GM18507 (cell line): Measurements from ENCODE around the gene C1orf167.

Experiments used
- DNase-seq: peaks from one replicate; pipeline ENCODE4 v3.0.0; 2011; ENCODE audit warnings: low read depth; ENCODE audit not compliant: insufficient read length; ENCODE audit errors: extremely low spot score
- FAIRE-seq: peaks from 2 replicates; lab custom pipeline; 2011; peaks lifted over from hg19 to GRCh38; lab: Jason Lieb, UNC

Gene C1orf167

DNA sequence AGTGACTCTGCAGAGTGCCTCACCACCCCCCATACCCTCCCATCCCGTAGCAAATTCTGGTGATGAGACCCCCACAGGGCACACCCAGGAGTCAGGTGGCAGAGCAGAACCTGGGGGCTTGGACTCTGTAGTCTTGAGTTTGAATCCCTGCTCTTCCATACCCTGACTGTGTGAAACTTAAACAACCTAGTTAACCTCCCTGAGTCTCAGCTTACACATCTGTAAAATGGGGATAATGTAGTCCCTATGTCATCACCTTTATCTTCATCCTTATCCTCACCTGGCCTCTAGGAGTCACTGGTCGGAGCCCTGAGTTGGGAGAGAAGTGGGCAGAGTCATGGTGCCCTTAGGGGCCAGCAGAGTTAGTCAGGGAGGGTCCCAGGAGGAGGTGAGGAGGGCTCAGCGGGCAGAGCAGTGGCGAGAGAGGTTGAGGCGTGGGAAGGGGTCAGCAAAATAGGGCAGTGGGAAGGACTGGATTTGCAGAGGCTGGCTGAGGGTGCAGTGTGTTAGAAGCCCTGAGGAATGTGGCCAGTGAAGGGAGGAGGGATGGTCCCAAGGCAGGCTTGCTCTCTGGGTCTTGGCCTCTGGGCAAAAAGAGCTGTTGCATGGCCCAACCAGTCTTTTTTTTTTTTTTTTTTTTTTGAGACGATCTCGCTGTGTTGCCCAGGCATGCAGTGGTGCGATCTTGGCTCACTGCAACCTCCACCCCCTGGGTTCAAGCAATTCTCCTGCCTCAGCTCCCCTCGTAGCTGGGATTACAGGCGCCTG lies 18.6 kb downstream of the C1orf167 start:
- FAIRE-seq (no peak), DNase-seq (no peak)

DNA sequence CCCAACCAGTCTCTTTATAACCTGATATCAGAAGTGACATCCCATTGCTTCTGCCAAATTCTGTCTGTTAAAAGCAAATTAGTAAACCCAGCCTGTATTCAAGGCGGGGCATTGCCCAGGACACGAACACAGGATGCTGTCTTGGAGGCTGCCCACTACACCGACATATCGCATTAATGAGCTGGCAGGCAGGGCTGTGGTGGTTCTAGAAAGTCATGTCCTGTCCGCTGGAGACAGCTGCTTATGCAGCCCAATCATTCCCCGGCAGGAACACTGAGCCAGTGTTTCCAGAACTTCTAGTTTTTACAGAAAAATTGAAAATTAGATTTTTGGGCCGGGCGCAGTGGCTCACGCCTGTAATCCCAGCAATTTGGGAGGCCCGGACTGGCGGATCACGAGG lies 19.3 kb downstream of the C1orf167 start:
- FAIRE-seq: no peak

DNA sequence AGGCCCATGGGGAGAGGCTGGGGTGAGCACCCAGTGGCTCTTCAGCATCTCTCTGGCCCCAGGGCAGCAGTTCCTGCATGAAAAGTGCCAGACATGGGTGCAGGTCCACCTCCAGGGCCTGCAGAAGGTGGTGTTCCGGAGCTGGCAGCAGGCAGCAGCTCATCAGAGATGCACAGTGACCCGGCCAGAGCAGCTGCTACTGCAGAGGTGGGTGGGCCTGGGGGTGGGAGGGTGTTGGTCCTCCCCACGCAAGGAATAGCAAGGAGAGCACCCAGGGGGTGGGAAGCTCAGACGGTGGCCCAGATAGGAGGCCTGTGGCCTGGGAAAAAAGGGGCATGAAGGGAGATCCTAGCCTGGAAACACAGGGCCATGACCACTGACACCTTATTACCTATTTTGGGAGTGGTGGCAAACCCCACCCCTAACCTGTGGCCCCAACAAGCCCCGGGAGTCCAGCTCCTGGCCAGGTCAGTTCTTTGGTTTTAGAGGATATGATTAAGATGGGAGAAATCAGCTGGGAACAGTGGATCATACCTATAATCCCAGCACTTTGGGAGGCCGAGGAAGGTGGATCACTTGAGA lies 20.2 kb downstream of the C1orf167 start:
- no peak for FAIRE-seq

More for the DNA sequence above, 19.3 kb downstream of the C1orf167 start:
- no peak for DNase-seq

DNA sequence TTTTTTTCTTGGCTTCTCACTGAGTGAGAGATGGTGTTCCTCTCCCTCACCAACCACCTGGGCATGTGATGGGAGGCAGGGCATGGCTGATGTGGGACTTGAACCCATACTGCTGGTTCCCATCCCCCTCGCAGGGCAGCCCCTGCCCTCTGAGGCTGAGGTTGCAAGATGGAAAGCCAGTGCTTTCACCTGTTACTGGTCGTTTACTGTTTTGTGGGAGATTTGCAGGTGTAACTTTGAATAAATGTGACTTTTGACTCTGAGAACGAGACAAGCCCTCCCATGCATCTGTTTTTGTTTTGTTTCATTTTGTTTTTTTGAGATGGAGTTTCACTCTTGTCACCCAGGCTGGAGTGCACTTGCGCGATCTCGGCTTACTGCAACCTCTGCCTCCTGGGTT lies 21.6 kb downstream of the C1orf167 start:
- DNase-seq (no peak), FAIRE-seq (no peak)

More for the DNA sequence above, 20.2 kb downstream of the C1orf167 start:
- DNase-seq: no peak

DNA sequence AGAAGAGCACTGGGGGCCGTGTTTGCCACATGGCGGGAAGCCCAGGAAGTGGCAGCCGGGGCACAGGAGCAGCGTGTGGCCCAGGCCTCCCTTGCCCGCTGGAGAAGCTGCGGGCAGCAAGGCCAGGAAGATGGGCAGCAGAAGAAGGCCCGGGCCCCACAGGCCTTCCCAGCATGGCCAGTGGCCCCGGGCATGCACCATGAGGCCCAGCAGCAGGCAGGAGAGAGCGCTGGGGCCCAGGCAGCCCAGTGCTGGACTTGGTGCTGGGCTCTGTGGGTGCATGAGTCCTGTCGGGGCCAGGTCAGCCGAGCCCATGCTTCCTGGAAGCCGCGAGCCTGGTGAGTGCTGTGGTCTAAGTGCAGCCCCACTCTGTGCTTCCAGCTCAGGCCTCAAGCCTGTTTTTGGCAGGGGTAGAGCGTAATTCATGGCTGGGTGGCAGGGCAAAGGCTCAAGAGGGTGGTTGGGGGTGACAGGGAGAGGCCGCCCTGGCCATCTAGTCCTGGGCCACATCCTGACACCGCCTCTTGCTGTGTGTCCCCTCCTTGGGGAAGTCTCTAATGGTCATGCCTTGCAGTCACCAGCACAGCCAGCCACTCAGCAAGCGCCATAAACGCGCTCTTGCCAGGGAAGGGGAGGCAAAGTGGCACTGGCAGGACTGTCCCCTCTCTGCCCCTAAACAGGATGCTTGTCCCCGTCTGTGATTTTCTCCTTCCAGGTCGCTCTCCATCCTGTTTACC lies 22.4 kb downstream of the C1orf167 start:
- FAIRE-seq (no peak), DNase-seq (no peak)

- FAIRE-seq: peak; percentile 58
- DNase-seq: peak; percentile 69
These were observed 23.2 kb downstream of the C1orf167 start for GRCh38 chr1:11784993-11785769.

GRCh38 chr1:11786168-11786567 lies 24.2 kb downstream of the C1orf167 start:
- FAIRE-seq: no peak

DNA sequence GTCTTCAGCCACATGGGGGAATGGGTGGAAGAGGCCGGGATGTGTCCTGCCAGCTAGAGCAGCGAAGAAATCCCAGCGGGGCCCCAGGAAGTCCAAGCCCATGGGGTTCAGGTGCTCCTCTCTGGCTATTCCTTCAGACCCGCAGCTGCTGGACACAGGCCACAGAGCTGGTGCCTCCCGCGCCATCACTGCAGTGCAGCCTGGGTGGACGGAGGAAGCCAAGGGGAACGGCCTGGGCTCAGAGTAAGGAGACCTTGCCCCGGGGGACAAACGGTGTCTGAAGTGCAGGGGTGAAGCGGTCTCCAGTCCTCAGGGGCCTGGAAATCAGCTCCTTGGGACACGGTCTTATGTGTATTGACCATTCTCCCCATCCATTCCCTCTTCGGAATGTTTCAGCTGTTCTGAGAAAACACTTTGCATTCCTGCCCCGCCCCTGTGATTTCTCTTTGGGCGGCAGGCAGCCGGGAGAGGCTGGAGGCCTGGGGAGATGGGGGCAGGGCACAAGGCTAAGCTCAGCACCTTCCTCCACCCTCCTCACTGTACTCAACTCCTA lies 25.3 kb downstream of the C1orf167 start:
- FAIRE-seq: no peak
- DNase-seq: no peak

More at GRCh38 chr1:11786168-11786567, 24.2 kb downstream of the C1orf167 start:
- DNase-seq: no peak

DNA sequence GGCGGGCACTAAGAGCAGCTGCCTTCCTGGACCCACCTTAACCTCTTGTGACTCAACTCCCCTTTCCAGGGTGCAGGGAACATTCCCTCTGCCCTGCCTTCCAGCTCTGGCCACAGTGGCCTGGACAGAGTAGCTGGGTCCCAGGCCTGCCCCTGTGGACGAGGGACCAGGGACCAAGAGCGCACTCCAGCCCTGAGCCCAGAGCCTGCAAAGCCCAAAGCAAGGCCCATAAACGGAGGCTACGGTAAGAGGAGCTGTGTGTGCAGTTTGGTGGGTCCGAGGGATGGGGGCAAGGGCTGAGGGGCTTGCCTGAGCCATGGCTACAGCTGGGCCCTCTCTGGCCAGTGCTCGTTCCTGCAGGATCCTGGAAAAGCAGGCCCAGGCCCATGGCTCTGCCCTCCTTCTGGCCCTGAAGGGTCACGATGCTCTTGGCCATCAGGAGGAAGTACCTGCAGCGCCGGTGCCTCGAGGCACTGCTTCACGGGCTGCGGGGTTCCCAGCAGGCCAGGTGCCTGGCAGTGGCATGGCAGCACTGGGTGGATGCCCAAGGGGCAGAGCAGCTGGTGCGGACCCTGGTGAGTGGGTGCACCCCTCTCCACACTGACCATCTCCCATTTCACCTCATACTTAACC lies 25.9 kb downstream of the C1orf167 start:
- no peak for FAIRE-seq
- no peak for DNase-seq

DNA sequence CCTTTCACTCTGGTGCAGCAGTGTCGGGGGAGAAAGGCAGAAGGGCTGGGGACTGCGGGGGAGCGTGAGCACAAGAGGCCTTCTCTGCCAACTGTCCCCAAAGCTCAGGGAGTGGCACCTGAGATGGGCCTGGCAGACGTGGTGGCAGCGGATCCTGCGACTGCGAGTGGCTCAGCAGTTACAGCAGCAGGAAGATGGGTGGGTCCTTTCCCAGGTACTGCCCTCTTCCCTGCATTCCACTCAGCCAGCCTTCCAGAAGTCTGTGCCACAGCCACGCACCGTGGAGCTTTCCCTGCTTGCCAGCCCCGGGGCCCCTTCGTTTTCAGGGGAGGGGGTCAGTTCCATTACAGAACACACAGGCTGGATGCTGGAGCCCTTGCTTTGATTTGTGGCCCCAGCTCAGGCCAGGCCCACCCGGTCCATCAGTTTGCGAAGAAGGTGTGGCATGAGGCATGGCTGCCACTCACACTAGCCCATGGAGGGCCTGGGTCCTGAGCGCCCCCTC lies 26.6 kb downstream of the C1orf167 start:
- DNase-seq (no peak), FAIRE-seq (no peak)

DNA sequence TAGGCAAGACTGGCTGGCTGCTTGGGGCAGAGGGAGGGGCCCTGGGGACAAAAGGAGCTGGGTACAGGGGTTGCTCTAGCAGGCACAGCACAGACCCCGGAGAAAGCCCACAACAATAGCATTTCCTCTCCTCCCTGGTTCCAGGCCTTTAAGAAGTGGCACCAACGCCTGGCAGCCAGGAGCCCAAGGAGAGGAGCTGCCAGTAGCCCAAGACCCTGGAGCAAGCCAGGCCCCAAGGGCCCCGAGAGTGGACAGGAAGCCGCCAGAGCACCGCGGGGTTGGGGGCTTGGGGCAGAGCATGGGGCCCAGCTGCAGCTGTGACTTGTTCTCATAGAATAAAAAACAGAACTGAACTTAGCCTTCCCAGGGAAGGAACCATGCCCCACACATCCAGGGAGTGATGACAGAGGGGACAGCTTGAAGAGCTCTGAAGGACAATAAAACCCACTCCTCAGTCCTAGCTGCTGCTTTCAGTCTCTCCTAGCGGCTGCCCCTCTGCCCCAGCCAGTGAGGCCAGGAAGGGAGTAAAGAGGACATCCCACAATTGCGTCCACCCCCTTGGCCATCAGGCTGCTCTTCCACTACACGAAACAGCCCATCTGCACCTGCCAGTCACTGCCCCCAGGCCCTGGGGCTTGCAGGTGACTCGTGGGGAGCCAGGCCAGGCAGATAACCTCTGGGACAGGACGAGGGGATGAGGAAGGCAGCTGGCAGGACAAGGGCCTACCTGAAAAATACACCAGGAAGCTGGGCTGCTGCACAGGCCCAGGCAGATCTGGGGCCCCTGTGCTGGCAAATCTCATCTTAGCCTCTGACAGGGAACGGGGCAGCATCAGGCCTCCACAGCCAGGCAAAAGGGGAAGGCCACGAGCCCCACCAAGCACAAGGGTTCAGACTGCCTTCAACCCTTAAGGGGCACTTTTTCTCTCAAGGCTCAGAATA lies 27.4 kb downstream of the C1orf167 start:
- no peak for FAIRE-seq

DNA sequence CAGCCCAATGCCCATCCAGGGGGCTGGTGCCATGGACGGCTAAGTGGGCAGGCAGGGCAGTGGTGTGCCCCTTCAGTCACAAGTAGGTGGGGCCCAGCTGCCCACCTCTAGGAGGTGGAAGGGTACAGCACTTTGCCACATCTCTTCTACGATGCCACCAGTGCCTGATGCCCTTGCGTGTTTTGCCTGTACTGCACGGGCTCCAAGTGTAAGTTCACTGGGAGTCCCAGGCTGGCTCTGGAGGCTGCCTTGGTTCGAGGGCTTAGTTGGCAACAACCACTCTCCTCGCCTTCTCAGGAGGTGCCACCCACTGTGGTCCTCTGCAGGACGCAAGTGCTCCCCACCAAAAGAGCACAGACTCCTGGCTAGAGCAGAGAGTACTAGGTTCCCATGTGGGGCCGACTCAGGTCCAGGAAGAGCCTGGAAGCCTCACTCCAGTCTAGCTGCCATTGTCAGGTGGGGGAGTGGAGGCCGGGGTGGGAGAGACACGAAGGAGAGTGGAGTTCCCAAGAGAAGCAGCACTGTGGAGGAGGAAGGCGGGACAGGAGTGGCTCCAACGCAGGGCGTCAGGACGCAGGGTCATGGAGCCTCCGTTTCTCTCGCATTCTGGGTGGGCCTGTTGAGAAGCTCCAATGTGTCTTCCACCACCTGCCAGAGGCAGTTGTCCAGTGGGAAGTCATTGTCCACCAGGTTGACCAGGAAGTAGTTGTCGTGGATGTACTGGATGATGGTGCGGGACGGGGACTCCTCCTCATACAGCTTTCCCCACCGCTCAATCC lies 28.3 kb downstream of the C1orf167 start:
- FAIRE-seq: no peak
- DNase-seq: no peak

More for the DNA sequence above, 27.4 kb downstream of the C1orf167 start:
- no peak for DNase-seq

GRCh38 chr1:11790880-11791715 lies 29.1 kb downstream of the C1orf167 start:
- FAIRE-seq (no peak), DNase-seq (no peak)

DNA sequence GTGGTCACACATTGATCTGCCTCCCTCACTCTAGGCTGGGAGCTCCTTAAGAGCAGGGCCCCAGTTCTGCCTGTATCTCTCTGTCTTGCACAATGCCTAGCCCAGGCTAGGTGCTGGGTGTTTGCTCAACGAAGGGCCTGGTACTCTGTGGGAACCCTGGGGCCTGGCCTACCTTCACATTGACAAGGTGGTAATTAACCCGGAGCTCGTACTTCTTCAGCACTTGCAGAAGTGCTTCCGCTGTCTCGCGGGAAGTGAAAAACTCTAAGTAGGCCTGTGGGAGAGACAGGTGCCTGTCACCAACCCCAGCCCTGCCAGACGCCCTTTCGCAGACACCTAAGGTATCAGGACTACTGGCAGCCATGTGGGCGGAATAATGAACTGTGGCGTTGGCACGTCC lies 30.1 kb downstream of the C1orf167 start:
- DNase-seq (no peak), FAIRE-seq (no peak)

GRCh38 chr1:11793819-11794218 lies 31.8 kb downstream of the C1orf167 start:
- no peak for FAIRE-seq
- no peak for DNase-seq
